HFFc6 (cell line): Measurements from ENCODE around the gene RNF8. TPM values are rescaled to one million over a fixed set of nuclear protein-coding genes. Genes with fewer than 3 reads are reported as not detected.
"Not testable (repeated sequence)": the region's sequence is repeated elsewhere in the genome, so short reads cannot be mapped to it uniquely, and the experiment has no call there.

Experiments used
- DNase-seq: peaks from one replicate; pipeline ENCODE4 v3.0.0-alpha.2; 2018
- H3K27ac Mint-ChIP-seq: 2 replicates; pipeline ENCODE4 v1.8.0; 2020; ENCODE audit warnings: mild to moderate bottlenecking, mixed read lengths
- H3K27me3 Mint-ChIP-seq: 2 replicates; pipeline ENCODE4 v1.8.0; 2021; ENCODE audit warnings: mild to moderate bottlenecking, moderate library complexity, mixed read lengths; ENCODE audit not compliant: insufficient read depth
- H3K36me3 Mint-ChIP-seq: 2 replicates; pipeline ENCODE4 v1.8.0; 2021; ENCODE audit warnings: low read depth, mixed read lengths
- H3K4me1 Mint-ChIP-seq: 2 replicates; pipeline ENCODE4 v1.8.0; 2020; ENCODE audit warnings: low read depth, mixed read lengths
- H3K4me3 Mint-ChIP-seq: 2 replicates; pipeline ENCODE4 v1.8.0; 2020; ENCODE audit warnings: mild to moderate bottlenecking, moderate library complexity, mixed read lengths
- H3K9me3 Mint-ChIP-seq: 2 replicates; pipeline ENCODE4 v1.8.0; 2020; ENCODE audit warnings: mild to moderate bottlenecking, mixed read lengths
- CTCF ChIP-seq: fragments of 200-600 bp; sonication (generic); IDR thresholded peaks from 2 replicates; pipeline ENCODE4 v1.5.0; 2021; ENCODE audit warnings: antibody characterized with exemption, mild to moderate bottlenecking
- total RNA-seq, 6 experiments: library from RNA; stranded (reverse); fragmentation: NEBNext Ultra II Directional; extraction: Animal tissue kit (Norgen Biotek cat#: 25700); gene quantifications; 2 replicates in 1 of 6; 3 replicates in 5 of 6; pipeline ENCODE4 v1.2.3, GENCODE V29; 2021

Gene RNF8
- total RNA-seq, 6 experiments from 2014 or later = 14.1 to 18.5 (median 17.5) TPM

GRCh38 chr6:37435373-37435772 lies 81.6 kb downstream of the RNF8 start:
- no peaks in the 10 kb centered on the region for H3K9me3 Mint-ChIP-seq
- H3K27ac Mint-ChIP-seq = no peak overlapping the region
- peaks cover 41% of the 10 kb centered on the region for H3K4me1 Mint-ChIP-seq
- TF ChIP-seq CTCF = no peak
- H3K27me3 Mint-ChIP-seq = peaks cover 4% of the 10 kb centered on the region; the same call in 1 of the 2 replicates
- H3K4me3 Mint-ChIP-seq = no peak overlapping the region
- H3K36me3 Mint-ChIP-seq = peaks cover 7% of the 10 kb centered on the region
- no peak for DNase-seq

- Mint-ChIP-seq H3K27me3 (peaks cover 4% of the 10 kb centered on the region; the same call in 1 of the 2 replicates), H3K4me3 (no peak overlapping the region), H3K4me1 (peaks cover 41% of the 10 kb centered on the region), H3K36me3 (peaks cover 7% of the 10 kb centered on the region), H3K27ac (no peak overlapping the region), H3K9me3 (no peaks in the 10 kb centered on the region)
- TF ChIP-seq CTCF = peak; percentile 29; the same call in 1 of the 2 replicates
- no peak for DNase-seq
These were observed 82.0 kb downstream of the RNF8 start for GRCh38 chr6:37435816-37436215.

GRCh38 chr6:37438930-37439329 lies 85.1 kb downstream of the RNF8 start:
- Mint-ChIP-seq H3K36me3 (peaks cover 9% of the 10 kb centered on the region), H3K27me3 (no peaks in the 10 kb centered on the region), H3K4me3 (no peak overlapping the region), H3K9me3 (no peaks in the 10 kb centered on the region), H3K27ac (peak overlapping the region; percentile 8; the same call in 1 of the 2 replicates), H3K4me1 (peaks cover 42% of the 10 kb centered on the region)
- DNase-seq = no peak
- no peak for TF ChIP-seq CTCF

GRCh38 chr6:37441651-37442050 lies 87.9 kb downstream of the RNF8 start:
- peaks cover 22% of the 10 kb centered on the region for H3K4me1 Mint-ChIP-seq
- TF ChIP-seq CTCF = no peak
- no peak overlapping the region for H3K27ac Mint-ChIP-seq
- H3K9me3 Mint-ChIP-seq = no peaks in the 10 kb centered on the region
- DNase-seq = no peak
- H3K36me3 Mint-ChIP-seq = peaks cover 25% of the 10 kb centered on the region
- no peaks in the 10 kb centered on the region for H3K27me3 Mint-ChIP-seq
- H3K4me3 Mint-ChIP-seq = no peak overlapping the region

- Mint-ChIP-seq H3K4me1 (peaks cover 22% of the 10 kb centered on the region), H3K9me3 (no peaks in the 10 kb centered on the region), H3K36me3 (peaks cover 30% of the 10 kb centered on the region), H3K4me3 (peak overlapping the region; percentile 44), H3K27me3 (no peaks in the 10 kb centered on the region), H3K27ac (peak overlapping the region; percentile 41)
- no peak for TF ChIP-seq CTCF
- DNase-seq = no peak
These were observed 88.8 kb downstream of the RNF8 start for GRCh38 chr6:37442416-37443215.

GRCh38 chr6:37443216-37443542 lies 89.4 kb downstream of the RNF8 start:
- DNase-seq, H3K9me3 Mint-ChIP-seq, H3K27me3 Mint-ChIP-seq: not testable (repeated sequence)
- peaks cover 22% of the 10 kb centered on the region for H3K4me1 Mint-ChIP-seq
- peak overlapping the region; percentile 41; the same call in 1 of the 2 replicates for H3K27ac Mint-ChIP-seq
- peak overlapping the region; percentile 44; the same call in 1 of the 2 replicates for H3K4me3 Mint-ChIP-seq
- peaks cover 26% of the 10 kb centered on the region for H3K36me3 Mint-ChIP-seq
